IMR-90 (cell line): Measurements from ENCODE around the gene HSPB9.

Experiments used
- CEBPB ChIP-seq: IDR thresholded peaks from 2 replicates; pipeline ENCODE4 v1.6.1; 2012; ENCODE audit warnings: low read depth, low read length, improper control_type of control experiment
- CHD1 ChIP-seq: IDR thresholded peaks from 2 replicates; pipeline ENCODE4 v1.6.1; 2012; ENCODE audit warnings: low read depth, low read length, improper control_type of control experiment
- MAFK ChIP-seq: IDR thresholded peaks from 2 replicates; pipeline ENCODE4 v1.6.1; 2012; ENCODE audit warnings: low read depth, low read length, improper control_type of control experiment
- NFE2L2 ChIP-seq: fragments of 150-350 bp; IDR thresholded peaks from 2 replicates; pipeline ENCODE4 v1.6.1; 2016; ENCODE audit warnings: low read depth, mild to moderate bottlenecking, low read length
- POLR2A ChIP-seq: IDR thresholded peaks from 2 replicates; pipeline ENCODE4 v1.6.1; 2012; ENCODE audit warnings: mild to moderate bottlenecking, low read depth, low read length
- RFX5 ChIP-seq: IDR thresholded peaks from 2 replicates; pipeline ENCODE4 v1.8.0; 2012; ENCODE audit warnings: low read depth, mild to moderate bottlenecking, low read length, moderate library complexity
- SMC3 ChIP-seq: fragments of 150-350 bp; IDR thresholded peaks from 2 replicates; pipeline ENCODE4 v1.6.1; 2016; ENCODE audit warnings: low read depth, mild to moderate bottlenecking, antibody characterized with exemption, low read length, moderate library complexity
- TF ChIP-seq, protein P1 (sequence below): conservative IDR thresholded peaks from 2 replicates; pipeline ENCODE4 v1.5.1; 2012; ENCODE audit warnings: mild to moderate bottlenecking, low read depth, low read length, improper control_type of control experiment

DNA sequence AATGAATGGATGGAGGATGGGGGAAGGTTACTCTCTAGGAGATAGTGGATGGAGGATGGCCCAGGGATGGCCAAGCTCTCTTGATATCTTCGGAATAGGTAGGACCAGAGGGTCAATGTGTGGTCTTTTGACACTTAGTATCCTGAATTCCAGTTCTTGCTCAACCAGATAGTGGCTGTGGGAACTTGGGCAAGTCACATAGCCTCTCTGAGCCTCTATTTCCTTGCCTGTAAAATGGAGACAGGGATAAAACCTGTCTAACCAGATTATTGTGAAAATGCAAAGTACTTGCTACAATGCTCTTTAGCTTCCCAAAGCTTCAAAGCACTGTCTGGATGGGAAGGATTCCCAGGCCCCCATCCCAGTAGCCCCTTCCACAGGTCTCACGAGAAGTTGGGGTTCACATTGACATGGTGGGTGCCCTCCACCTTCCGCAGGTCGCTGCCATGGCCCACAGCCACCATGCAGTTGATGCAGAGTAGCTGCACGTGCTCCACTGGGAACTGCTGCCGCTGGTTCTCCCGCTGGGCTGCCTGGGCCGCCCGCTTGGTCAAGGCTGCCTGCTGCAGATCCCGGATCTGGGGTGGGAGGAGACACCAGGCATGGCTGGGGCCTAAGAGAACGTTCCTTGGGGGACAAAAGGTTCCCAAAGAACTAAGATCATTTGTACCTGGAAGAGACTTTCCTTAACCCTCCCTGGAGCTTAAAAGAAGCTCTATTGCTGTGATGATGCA, 19.2 kb upstream of the HSPB9 start:
- TF ChIP-seq, protein P1, sequence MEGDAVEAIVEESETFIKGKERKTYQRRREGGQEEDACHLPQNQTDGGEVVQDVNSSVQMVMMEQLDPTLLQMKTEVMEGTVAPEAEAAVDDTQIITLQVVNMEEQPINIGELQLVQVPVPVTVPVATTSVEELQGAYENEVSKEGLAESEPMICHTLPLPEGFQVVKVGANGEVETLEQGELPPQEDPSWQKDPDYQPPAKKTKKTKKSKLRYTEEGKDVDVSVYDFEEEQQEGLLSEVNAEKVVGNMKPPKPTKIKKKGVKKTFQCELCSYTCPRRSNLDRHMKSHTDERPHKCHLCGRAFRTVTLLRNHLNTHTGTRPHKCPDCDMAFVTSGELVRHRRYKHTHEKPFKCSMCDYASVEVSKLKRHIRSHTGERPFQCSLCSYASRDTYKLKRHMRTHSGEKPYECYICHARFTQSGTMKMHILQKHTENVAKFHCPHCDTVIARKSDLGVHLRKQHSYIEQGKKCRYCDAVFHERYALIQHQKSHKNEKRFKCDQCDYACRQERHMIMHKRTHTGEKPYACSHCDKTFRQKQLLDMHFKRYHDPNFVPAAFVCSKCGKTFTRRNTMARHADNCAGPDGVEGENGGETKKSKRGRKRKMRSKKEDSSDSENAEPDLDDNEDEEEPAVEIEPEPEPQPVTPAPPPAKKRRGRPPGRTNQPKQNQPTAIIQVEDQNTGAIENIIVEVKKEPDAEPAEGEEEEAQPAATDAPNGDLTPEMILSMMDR = no peak
- no peak for TF ChIP-seq SMC3
- no peak for TF ChIP-seq CHD1
- TF ChIP-seq CEBPB = no peak
- TF ChIP-seq POLR2A = no peak
- TF ChIP-seq MAFK = no peak
- no peak for TF ChIP-seq RFX5
- TF ChIP-seq NFE2L2 = no peak
